ENCODE results near the gene SPSB2. TPM values are rescaled to one million over a fixed set of nuclear protein-coding genes. Genes with fewer than 3 reads are reported as not detected.

Gene SPSB2
- total RNA-seq, 4 donors from 2014 or later = 4.5 to 21.0 (median 8.2) TPM

DNA sequence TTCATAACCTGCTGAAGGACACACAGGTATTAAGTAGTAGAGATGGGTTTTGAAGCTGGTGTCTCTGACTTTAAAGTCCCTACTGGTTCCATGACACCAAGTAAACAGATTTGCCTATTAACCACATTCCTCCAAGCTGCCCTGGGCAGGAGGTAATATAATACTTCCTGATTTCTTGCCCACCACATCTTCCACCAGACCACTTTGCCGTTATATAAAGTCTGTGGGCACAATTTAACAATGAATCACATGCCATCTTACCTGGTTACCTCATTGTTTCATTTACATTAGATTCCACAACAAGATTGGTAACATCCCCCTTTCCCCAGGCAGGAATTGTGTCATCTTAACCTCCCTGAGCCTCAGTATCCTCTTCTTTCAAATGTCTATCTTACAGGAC lies 30.6 kb upstream of the SPSB2 start:
- no peak overlapping the region for H3K4me3 ChIP-seq
- no peaks in the 10 kb centered on the region for H3K27me3 ChIP-seq
- no peaks in the 10 kb centered on the region for H3K36me3 ChIP-seq
- DNase-seq = no peak
- H3K27ac ChIP-seq = no peak overlapping the region
- H3K4me1 ChIP-seq = peaks cover 4 to 27% (median 23%) of the 10 kb centered on the region in 4 donors
- in situ Hi-C loops (cut with MboI; ENCODE audit: low pct_ligation_motif_present in 1 of 4, low pct_unique_long_range_greater_than_20kb in 1 of 4, low sequenced_read_pairs in 3 of 4) (loop anchor here in 1 of 4 donors (25.0 kb wide), 1 partner anchor 209 kb away; the partner anchor contains the start of gene C1RL), intact Hi-C loops (cut with DNase I; ENCODE audit: low total_unique reads) (no loop called here)
- 50 to 73% methylated on average over 1 of the region's 1 CpG for WGBS, 2 donors (ENCODE audit: low coverage in 1 of 2)
- TF ChIP-seq POLR2AphosphoS5 (IDR thresholded peaks at IDR 0.05) (no peak), POLR2A (IDR thresholded peaks at IDR 0.05) (no peak), EP300 (IDR thresholded peaks at IDR 0.05; ENCODE audit: low read depth) (no peak)
- TF ChIP-seq, protein P1, sequence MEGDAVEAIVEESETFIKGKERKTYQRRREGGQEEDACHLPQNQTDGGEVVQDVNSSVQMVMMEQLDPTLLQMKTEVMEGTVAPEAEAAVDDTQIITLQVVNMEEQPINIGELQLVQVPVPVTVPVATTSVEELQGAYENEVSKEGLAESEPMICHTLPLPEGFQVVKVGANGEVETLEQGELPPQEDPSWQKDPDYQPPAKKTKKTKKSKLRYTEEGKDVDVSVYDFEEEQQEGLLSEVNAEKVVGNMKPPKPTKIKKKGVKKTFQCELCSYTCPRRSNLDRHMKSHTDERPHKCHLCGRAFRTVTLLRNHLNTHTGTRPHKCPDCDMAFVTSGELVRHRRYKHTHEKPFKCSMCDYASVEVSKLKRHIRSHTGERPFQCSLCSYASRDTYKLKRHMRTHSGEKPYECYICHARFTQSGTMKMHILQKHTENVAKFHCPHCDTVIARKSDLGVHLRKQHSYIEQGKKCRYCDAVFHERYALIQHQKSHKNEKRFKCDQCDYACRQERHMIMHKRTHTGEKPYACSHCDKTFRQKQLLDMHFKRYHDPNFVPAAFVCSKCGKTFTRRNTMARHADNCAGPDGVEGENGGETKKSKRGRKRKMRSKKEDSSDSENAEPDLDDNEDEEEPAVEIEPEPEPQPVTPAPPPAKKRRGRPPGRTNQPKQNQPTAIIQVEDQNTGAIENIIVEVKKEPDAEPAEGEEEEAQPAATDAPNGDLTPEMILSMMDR (IDR thresholded peaks at IDR 0.05) = no peak
- no peaks in the 10 kb centered on the region for H3K9me3 ChIP-seq

DNA sequence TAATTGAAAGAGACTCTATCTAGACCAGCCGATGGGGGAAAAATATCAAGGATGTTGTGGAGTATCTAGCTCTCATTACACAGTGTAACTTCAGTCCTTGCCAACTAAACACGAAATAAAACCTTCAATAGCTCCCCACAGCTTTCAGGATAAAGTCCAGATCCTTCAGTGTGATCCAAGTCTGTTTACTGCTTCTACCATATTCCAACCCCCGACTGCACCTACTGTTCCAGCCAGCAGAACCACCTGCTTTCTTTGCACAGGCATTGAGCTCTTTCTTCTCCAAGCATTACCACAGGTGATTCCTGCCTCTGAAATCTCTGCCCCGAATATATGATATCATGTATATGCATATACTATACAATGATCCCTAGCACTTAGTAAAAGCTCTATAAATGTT lies 29.3 kb upstream of the SPSB2 start:
- no peak overlapping the region for H3K27ac ChIP-seq
- peaks cover 4 to 27% (median 23%) of the 10 kb centered on the region in 4 donors for H3K4me1 ChIP-seq
- no peak for DNase-seq
- H3K9me3 ChIP-seq = no peaks in the 10 kb centered on the region
- in situ Hi-C loops (cut with MboI; ENCODE audit: low pct_ligation_motif_present in 1 of 4, low pct_unique_long_range_greater_than_20kb in 1 of 4, low sequenced_read_pairs in 3 of 4) (loop anchor here in 1 of 4 donors (25.0 kb wide), 1 partner anchor 210 kb away; the partner anchor contains the start of gene C1RL), intact Hi-C loops (cut with DNase I; ENCODE audit: low total_unique reads) (no loop called here)
- TF ChIP-seq POLR2AphosphoS5 (IDR thresholded peaks at IDR 0.05) = no peak
- no peak for TF ChIP-seq EP300 (IDR thresholded peaks at IDR 0.05; ENCODE audit: low read depth)
- TF ChIP-seq POLR2A (IDR thresholded peaks at IDR 0.05) = no peak
- TF ChIP-seq, protein P1 (IDR thresholded peaks at IDR 0.05) = no peak
- WGBS, 2 donors (ENCODE audit: low coverage in 1 of 2) = 55 to 56% methylated on average over 3 to 4 of the region's 4 CpGs
- no peaks in the 10 kb centered on the region for H3K27me3 ChIP-seq
- H3K4me3 ChIP-seq = no peak overlapping the region
- H3K36me3 ChIP-seq = no peaks in the 10 kb centered on the region

DNA sequence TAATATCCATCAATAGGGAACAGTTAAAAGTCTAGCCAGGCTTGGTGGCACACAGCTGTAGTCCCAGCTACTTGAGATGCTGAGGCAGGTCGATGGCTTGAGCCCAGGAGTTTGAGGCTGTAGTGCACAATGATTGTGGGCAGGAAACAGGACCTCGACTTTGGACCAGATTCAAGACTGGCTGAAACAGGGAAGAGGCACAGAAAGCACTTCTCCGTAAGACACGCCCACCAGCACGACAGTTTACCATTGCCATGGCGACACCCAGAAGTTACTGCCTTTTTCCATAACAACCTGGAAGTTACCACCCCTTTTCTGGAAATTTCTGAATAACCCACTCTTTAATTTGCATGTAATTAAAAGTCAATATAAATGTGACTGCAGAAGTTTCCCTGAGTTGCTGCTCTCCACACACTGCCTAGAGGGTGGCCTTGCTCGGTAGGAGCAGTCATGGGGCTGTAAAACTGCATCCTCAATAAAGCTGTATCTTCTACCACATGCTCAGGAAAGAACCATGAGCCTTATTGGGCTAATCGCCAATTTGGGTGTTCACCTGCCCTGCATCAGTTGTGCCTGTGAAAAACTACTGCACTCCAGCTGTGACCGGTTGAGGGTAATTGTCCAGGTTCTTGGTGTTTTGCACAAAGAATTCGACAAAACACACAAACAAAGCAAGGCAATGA lies 26.9 kb upstream of the SPSB2 start:
- intact Hi-C loops (cut with DNase I; ENCODE audit: low total_unique reads) (loop anchor here (2.0 kb wide), 1 partner anchor 149 kb away; no protein-coding TSS in a partner anchor), in situ Hi-C loops (cut with MboI; ENCODE audit: low pct_ligation_motif_present in 1 of 4, low pct_unique_long_range_greater_than_20kb in 1 of 4, low sequenced_read_pairs in 3 of 4) (loop anchor here in 1 of 4 donors (25.0 kb wide), 1 partner anchor 212 kb away; the partner anchor contains the start of gene C1RL)
- H3K4me1 ChIP-seq = peaks cover under 1 to 21% (median 18%) of the 10 kb centered on the region in 4 donors
- WGBS, 2 donors (ENCODE audit: low coverage in 1 of 2) = 25 to 35% methylated on average over 2 to 10 of the region's 10 CpGs
- peak; percentile 43 for TF ChIP-seq POLR2A (IDR thresholded peaks at IDR 0.05)
- no peak for TF ChIP-seq EP300 (IDR thresholded peaks at IDR 0.05; ENCODE audit: low read depth)
- peak in 2 of 3 donors; percentile 29 to 76 for TF ChIP-seq POLR2AphosphoS5 (IDR thresholded peaks at IDR 0.05)
- TF ChIP-seq, protein P1 (IDR thresholded peaks at IDR 0.05) = no peak
- no peak overlapping the region for H3K4me3 ChIP-seq
- no peaks in the 10 kb centered on the region for H3K27me3 ChIP-seq
- DNase-seq = peak; percentile 85
- peak overlapping the region; percentile 30 to 70 (median 63) for H3K27ac ChIP-seq
- H3K36me3 ChIP-seq = no peaks in the 10 kb centered on the region
- no peaks in the 10 kb centered on the region for H3K9me3 ChIP-seq

DNA sequence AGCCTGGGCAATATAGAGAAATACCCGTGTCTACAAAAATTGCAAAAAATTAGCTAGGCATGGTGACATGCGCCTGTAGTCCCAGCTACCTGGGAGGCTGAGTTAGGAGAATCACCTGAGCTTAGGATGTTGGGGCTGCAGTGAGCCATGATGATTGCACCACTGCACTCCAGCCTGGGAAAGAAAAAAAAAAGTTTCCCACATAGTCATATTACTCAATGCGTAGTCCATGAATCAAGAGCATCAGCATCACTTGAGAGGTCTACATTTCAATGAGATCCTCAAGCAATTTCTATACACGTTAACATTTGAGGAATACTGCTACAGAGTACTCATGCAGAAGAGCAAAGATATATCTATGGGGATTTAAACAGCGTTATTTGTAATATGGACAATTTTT lies 26.3 kb upstream of the SPSB2 start:
- Histone ChIP-seq H3K4me3 (no peak overlapping the region), H3K4me1 (peaks cover 0 to 18% (median 16%) of the 10 kb centered on the region in 4 donors), H3K36me3 (no peaks in the 10 kb centered on the region), H3K27ac (peak overlapping the region in 3 of 4 donors; percentile 30 to 70 (median 68)), H3K27me3 (no peaks in the 10 kb centered on the region), H3K9me3 (no peaks in the 10 kb centered on the region)
- in situ Hi-C loops (cut with MboI; ENCODE audit: low pct_ligation_motif_present in 1 of 4, low pct_unique_long_range_greater_than_20kb in 1 of 4, low sequenced_read_pairs in 3 of 4) (no loop called here), intact Hi-C loops (cut with DNase I; ENCODE audit: low total_unique reads) (no loop called here)
- no peak for TF ChIP-seq POLR2A (IDR thresholded peaks at IDR 0.05)
- TF ChIP-seq, protein P1 (IDR thresholded peaks at IDR 0.05) = no peak
- TF ChIP-seq EP300 (IDR thresholded peaks at IDR 0.05; ENCODE audit: low read depth) = no peak
- DNase-seq = no peak
- whole genome bisulfite sequencing, 2 donors (ENCODE audit: low coverage in 1 of 2) = 24 to 52% methylated on average over 2 to 5 of the region's 5 CpGs
